GM12864 (cell line): ENCODE results near the gene SLC29A4.

ENCODE experiments used
- DNase-seq: peaks from one replicate; pipeline ENCODE4 v3.0.0-alpha.2; 2011; ENCODE audit warnings: low read depth
- H3K4me3 ChIP-seq: 2 replicates; pipeline ENCODE4 v1.5.1; 2011; ENCODE audit warnings: mild to moderate bottlenecking, low read depth, low read length, control low read depth
- TF ChIP-seq, protein P1 (sequence below): IDR thresholded peaks from 2 replicates; pipeline ENCODE4 v1.5.1; 2011; ENCODE audit warnings: low read depth, mild to moderate bottlenecking, moderate library complexity, low read length, control low read depth, inconsistent platforms; ENCODE audit errors: missing control alignments

SLC29A4 gene

DNA sequence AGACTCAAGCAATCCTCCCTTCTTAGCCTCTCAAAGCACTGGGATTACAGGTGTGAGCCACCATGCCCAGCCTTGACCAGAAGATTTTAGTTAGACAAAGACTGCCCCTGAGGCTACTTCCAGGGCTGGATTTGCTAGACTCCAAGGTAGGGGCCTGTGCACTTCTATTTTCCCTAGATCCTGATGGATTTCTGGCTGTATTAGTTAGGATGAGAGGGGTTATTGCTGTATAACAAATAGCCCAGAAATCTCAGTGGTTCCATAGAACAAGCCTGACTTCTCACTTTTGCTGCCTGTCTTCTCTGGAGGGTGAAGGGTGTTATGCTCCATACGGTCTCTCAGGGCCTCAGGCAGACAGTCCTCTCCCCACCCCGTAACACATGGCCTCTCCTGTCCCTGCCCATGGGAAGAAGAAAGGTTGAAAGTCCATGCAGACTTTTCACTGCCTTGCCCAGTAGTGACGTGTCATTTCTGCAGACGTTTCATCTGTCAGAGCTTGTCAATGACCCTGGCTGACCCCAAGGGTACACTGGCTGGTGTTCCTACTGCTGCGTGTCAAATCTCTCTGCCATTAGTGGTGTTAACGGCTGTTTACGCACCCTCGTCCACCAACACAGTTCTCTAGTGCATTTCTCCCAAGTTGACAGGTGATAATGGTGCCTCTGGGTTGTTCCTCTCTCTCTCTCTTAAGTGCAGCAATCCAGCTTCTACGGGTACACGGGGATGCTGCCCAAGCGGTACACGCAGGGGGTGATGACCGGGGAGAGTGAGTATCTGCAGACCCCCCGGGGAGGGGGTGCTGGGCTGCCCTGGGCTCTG, 11.6 kb downstream of the SLC29A4 start:
- no peak for DNase-seq
- TF ChIP-seq, protein P1, sequence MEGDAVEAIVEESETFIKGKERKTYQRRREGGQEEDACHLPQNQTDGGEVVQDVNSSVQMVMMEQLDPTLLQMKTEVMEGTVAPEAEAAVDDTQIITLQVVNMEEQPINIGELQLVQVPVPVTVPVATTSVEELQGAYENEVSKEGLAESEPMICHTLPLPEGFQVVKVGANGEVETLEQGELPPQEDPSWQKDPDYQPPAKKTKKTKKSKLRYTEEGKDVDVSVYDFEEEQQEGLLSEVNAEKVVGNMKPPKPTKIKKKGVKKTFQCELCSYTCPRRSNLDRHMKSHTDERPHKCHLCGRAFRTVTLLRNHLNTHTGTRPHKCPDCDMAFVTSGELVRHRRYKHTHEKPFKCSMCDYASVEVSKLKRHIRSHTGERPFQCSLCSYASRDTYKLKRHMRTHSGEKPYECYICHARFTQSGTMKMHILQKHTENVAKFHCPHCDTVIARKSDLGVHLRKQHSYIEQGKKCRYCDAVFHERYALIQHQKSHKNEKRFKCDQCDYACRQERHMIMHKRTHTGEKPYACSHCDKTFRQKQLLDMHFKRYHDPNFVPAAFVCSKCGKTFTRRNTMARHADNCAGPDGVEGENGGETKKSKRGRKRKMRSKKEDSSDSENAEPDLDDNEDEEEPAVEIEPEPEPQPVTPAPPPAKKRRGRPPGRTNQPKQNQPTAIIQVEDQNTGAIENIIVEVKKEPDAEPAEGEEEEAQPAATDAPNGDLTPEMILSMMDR: no peak
- no peak overlapping the region for H3K4me3 ChIP-seq

DNA sequence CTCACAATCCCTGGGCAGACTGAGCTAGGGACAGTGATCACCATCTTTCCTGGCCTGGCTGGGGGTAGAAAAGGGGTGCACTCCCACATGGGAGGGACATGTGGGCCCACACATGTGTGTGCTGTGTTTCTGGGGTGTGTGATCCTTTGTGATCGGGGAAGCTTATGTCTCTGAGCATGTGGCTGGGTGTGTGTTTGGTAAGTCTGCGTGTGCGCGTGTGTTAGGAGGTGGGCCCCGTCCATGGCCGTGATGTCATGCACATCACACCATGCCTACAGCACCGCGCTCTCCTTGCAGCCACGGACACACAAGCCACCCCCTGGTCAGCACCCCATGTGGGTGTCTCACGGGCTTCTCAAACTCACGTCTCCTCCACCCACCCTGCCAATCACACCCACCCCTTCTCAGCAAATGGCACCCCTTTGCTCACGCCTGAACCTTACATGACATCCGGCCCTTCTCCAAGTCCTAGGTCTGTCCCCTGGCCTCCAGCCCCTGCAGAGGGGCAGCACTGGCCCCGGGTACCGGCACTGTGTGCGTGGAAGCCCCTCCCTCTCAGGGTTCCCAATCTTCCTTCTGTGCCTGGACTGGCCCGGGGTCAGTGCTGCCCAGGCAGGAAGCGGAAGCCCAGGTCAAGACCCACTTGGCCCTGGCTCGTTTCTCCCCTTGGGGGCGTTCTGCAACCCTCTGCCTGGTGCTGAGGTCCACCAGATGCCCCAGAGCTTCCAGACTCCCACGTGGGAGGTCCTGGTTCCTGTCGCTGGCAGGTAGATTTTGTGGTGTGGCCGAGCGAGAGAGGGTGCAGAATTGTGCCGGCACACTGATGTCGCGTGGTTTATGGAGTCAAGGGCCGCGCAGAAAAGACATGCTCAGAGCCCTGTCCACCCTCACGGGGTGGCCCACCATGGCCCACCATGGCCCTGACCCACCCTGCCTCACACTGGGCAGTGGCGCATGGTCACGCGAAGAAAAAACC, 12.6 kb downstream of the SLC29A4 start:
- no peak for DNase-seq
- no peak overlapping the region for H3K4me3 ChIP-seq
- TF ChIP-seq, protein P1: no peak

DNA sequence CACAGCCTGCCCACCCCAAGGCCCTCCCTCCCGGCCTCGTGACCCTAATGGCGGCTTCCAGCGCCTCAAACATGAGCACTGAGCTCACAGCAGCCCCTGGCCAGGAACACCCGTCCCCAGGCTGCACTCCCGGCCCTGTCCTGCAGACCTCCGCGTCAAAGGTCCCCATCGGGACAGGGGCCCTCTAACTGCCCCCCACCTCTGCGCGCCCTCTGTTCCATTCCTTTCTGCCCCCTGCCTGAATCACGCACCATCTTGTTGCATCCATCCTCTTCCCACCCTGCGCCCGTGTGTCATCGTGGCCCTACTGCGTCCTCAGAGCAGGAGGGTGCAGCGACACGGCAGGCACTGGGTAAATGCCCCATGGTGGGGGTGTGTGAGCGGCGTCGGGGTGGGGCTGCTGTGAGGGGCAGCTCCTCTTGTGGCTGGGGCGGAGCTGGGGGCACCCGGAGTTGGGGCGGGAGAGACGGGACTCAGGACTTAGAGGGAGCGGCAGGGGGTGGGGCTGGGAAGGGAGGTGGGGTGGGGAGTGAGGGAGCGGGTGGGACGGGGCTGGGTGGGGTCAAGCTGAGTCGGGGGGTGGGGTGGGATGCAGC, 13.4 kb downstream of the SLC29A4 start:
- TF ChIP-seq, protein P1: no peak
- H3K4me3 ChIP-seq: no peak overlapping the region
- no peak for DNase-seq

DNA sequence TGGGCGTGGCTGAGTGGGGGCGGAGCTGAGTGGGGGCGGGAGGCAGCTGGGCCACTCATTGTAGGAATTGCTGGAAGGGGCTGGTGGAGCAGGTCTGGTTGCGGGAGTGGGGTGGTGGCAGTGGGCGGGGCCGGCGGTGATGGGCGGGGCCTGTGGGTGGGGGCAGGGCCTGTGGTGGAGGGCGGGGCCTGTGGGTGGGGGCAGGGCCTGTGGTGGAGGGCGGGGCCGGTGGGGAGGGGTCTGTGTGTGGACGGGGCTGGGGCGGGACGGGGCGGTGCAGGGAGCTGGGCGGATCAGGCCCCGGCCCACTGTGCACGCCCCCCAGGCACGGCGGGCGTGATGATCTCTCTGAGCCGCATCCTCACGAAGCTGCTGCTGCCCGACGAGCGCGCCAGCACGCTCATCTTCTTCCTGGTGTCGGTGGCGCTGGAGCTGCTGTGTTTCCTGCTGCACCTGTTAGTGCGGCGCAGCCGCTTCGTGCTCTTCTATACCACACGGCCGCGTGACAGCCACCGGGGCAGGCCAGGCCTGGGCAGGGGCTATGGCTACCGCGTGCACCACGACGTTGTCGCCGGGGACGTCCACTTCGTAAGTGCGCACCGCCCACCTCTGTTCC, 14.0 kb downstream of the SLC29A4 start:
- H3K4me3 ChIP-seq: peak overlapping the region; percentile 14; the same call in 1 of the 2 replicates
- DNase-seq: no peak
- TF ChIP-seq, protein P1: no peak

DNA sequence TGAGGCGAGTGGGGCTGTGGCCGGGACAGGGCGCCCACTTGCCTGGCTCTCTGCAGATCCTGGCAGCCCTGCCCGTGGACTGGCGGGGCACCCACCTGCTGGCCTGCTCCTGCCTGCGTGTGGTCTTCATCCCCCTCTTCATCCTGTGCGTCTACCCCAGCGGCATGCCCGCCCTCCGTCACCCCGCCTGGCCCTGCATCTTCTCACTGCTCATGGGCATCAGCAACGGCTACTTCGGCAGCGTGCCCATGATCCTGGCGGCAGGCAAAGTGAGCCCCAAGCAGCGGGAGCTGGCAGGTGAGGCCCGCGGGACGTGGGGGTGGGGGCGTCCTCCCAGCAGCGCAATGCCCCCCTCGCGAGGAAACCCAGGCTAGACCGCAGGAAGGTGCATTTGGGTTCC, 17.6 kb downstream of the SLC29A4 start:
- TF ChIP-seq, protein P1: no peak
- no peak overlapping the region for H3K4me3 ChIP-seq
- DNase-seq: no peak

DNA sequence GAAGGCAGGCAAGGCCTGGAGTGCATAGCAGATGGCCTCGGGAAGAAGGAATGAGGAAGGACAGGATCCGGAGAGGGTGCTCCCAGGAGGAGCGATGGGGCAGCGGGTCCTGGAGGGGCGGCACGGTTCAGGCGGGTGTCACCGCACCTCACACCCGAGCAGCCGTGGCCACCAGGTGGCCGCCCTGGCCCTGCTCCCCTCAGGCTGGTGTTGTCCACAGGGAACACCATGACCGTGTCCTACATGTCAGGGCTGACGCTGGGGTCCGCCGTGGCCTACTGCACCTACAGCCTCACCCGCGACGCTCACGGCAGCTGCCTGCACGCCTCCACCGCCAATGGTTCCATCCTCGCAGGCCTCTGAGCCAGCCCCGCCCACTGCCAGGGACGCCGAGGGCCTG, 19.8 kb downstream of the SLC29A4 start:
- DNase-seq: no peak
- TF ChIP-seq, protein P1: no peak
- no peak overlapping the region for H3K4me3 ChIP-seq
